ENCODE results near the gene ERGIC1. TPM values are rescaled to one million over a fixed set of nuclear protein-coding genes. Genes with fewer than 3 reads are reported as not detected.

ERGIC1 gene
- total and polyA plus RNA-seq, 10 of the 15 experiments (the other 5 are each of a cell fraction or from before 2014, with no cell fraction given) = 8.8 to 104 (median 76.3) TPM

DNA sequence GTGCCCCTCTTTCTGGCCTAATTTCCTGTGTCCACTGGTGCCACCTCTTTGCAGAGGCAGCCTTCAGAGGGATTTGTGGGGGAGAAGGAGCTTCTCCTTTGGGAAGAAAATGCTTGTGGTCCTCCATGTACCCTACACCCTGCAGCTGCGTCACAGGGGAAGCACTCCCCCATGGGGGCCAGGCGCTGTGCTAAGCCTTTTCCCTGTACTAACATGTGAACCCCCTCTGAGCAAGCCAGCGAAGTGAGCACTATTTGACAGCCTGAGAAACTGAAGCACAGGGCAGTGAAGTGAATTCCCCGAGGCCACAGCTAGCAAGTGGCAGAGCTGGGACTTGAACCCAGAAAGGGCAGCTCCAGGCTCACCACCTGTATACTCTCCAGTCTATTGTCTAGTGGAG is 32.3 kb downstream of the ERGIC1 start:
- DNase-seq (ENCODE audit: low read depth, low spot score) (no peak), ATAC-seq (no peak), FAIRE-seq (no peak)
- no peaks in the 10 kb centered on the region for H3K9me3 ChIP-seq (replicated peaks; ENCODE audit: control insufficient read depth, insufficient read depth, low read length)
- WGBS (ENCODE audit: insufficient coverage, insufficient replicate concordance, low lambda C conversion rate, missing lambda C conversion rate) = 100% methylated on average over 4 of the region's 4 CpGs
- peaks cover 0 to 4% of the 10 kb centered on the region in 2 experiments; a peak in 1 of 4 replicates for H3K36me3 ChIP-seq (ENCODE audit: control insufficient read depth in 2 of 2, insufficient read depth in 2 of 2, low read length in 1 of 2)
- no peak overlapping the region for H3K4me3 ChIP-seq
- no peak overlapping the region for H3K27ac ChIP-seq (ENCODE audit: control insufficient read depth, insufficient read depth)
- in situ Hi-C loops (cut with MboI) = no loop called here
- SMC1A ChIA-PET (ENCODE audit: uncharacterized antibody, unreplicated experiment) = no interaction called here
- RAD21 ChIA-PET (ENCODE audit: unreplicated experiment) = no interaction called here
- peaks cover 2% of the 10 kb centered on the region for H3K79me2 ChIP-seq (ENCODE audit: control insufficient read depth, insufficient read depth, low read length)
- H3K4me1 ChIP-seq (ENCODE audit: control insufficient read depth, insufficient read depth, low read length) = peaks cover 3% of the 10 kb centered on the region; the same call in 1 of the 2 replicates
- no TSS peak for BruUV-seq (replicated peaks)
- intact Hi-C loops (cut with micrococcal nuclease; ENCODE audit: unreplicated experiment) = no loop called here
- H3K4me2 ChIP-seq (ENCODE audit: control insufficient read depth, insufficient read depth) = no peak overlapping the region
- CTCF ChIA-PET = interaction anchor here (0.8 to 1.3 kb wide), 3 partner anchors 9 to 152 kb away, joined by 3 read pairs; partner anchors contain the start of gene DUSP1
- H3K27me3 ChIP-seq (replicated peaks in 1 of 2; ENCODE audit: control insufficient read depth in 2 of 2, insufficient read depth in 2 of 2, low read length in 1 of 2) = no peaks in the 10 kb centered on the region
- POLR2A ChIA-PET = interaction anchor here (1.0 kb wide), 1 partner anchor 16 kb away, joined by 4 read pairs; no protein-coding TSS in a partner anchor
- no peak overlapping the region for H3K9ac ChIP-seq (ENCODE audit: control insufficient read depth, insufficient read depth, low read length)
- no peak overlapping the region for H2AFZ ChIP-seq (ENCODE audit: control insufficient read depth, low read depth, low read length)
- H4K20me1 ChIP-seq (ENCODE audit: control insufficient read depth, insufficient read depth) = no peaks in the 10 kb centered on the region; the same call in 1 of the 2 replicates
- no peak for TF ChIP-seq SIN3A (IDR thresholded peaks at IDR 0.05; ENCODE audit: low read depth, low read length)
- TF ChIP-seq, protein P1, sequence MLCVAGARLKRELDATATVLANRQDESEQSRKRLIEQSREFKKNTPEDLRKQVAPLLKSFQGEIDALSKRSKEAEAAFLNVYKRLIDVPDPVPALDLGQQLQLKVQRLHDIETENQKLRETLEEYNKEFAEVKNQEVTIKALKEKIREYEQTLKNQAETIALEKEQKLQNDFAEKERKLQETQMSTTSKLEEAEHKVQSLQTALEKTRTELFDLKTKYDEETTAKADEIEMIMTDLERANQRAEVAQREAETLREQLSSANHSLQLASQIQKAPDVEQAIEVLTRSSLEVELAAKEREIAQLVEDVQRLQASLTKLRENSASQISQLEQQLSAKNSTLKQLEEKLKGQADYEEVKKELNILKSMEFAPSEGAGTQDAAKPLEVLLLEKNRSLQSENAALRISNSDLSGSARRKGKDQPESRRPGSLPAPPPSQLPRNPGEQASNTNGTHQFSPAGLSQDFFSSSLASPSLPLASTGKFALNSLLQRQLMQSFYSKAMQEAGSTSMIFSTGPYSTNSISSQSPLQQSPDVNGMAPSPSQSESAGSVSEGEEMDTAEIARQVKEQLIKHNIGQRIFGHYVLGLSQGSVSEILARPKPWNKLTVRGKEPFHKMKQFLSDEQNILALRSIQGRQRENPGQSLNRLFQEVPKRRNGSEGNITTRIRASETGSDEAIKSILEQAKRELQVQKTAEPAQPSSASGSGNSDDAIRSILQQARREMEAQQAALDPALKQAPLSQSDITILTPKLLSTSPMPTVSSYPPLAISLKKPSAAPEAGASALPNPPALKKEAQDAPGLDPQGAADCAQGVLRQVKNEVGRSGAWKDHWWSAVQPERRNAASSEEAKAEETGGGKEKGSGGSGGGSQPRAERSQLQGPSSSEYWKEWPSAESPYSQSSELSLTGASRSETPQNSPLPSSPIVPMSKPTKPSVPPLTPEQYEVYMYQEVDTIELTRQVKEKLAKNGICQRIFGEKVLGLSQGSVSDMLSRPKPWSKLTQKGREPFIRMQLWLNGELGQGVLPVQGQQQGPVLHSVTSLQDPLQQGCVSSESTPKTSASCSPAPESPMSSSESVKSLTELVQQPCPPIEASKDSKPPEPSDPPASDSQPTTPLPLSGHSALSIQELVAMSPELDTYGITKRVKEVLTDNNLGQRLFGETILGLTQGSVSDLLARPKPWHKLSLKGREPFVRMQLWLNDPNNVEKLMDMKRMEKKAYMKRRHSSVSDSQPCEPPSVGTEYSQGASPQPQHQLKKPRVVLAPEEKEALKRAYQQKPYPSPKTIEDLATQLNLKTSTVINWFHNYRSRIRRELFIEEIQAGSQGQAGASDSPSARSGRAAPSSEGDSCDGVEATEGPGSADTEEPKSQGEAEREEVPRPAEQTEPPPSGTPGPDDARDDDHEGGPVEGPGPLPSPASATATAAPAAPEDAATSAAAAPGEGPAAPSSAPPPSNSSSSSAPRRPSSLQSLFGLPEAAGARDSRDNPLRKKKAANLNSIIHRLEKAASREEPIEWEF (IDR thresholded peaks at IDR 0.05; ENCODE audit: insufficient replicate concordance, low read depth, low read length) = no peak
- no peak for TF ChIP-seq IRF4 (IDR thresholded peaks at IDR 0.05; ENCODE audit: low read depth, low read length)
- TF ChIP-seq SREBF2 (IDR thresholded peaks at IDR 0.05; ENCODE audit: low read length) = no peak
- no peak for TF ChIP-seq SMAD5 (IDR thresholded peaks at IDR 0.05; ENCODE audit: low read depth)
- no peak for TF ChIP-seq CBFB (IDR thresholded peaks at IDR 0.05; ENCODE audit: low read depth)
- TF ChIP-seq BCL11A (IDR thresholded peaks at IDR 0.05; ENCODE audit: low read depth, low read length) = no peak
- no peak for TF ChIP-seq RAD51 (IDR thresholded peaks at IDR 0.05)
- TF ChIP-seq, protein P2, sequence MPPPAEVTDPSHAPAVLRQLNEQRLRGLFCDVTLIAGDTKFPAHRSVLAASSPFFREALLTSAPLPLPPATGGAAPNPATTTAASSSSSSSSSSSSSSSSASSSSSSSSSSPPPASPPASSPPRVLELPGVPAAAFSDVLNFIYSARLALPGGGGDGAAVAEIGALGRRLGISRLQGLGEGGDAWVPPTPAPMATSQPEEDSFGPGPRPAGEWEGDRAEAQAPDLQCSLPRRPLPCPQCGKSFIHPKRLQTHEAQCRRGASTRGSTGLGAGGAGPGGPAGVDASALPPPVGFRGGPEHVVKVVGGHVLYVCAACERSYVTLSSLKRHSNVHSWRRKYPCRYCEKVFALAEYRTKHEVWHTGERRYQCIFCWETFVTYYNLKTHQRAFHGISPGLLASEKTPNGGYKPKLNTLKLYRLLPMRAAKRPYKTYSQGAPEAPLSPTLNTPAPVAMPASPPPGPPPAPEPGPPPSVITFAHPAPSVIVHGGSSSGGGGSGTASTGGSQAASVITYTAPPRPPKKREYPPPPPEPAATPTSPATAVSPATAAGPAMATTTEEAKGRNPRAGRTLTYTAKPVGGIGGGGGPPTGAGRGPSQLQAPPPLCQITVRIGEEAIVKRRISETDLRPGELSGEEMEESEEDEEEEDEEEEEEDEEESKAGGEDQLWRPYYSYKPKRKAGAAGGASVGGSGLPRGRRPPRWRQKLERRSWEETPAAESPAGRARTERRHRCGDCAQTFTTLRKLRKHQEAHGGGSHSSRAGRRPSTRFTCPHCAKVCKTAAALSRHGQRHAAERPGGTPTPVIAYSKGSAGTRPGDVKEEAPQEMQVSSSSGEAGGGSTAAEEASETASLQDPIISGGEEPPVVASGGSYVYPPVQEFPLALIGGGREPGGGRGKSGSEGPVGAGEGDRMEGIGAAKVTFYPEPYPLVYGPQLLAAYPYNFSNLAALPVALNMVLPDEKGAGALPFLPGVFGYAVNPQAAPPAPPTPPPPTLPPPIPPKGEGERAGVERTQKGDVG (CRISPR knock-in tag; IDR thresholded peaks at IDR 0.05) = no peak
- TF ChIP-seq HDGF (IDR thresholded peaks at IDR 0.05) = no peak
- no peak for TF ChIP-seq MEF2A (IDR thresholded peaks at IDR 0.05; ENCODE audit: insufficient read depth, low read depth, low read length)
- TF ChIP-seq MEF2B (IDR thresholded peaks at IDR 0.05; ENCODE audit: partially characterized antibody, poor library complexity, severe bottlenecking) = no peak
- TF ChIP-seq ASH2L (IDR thresholded peaks at IDR 0.05; ENCODE audit: borderline replicate concordance, low read depth) = no peak
- no peak for TF ChIP-seq BMI1 (IDR thresholded peaks at IDR 0.05; ENCODE audit: borderline replicate concordance)
- TF ChIP-seq RFX5 (IDR thresholded peaks at IDR 0.05; ENCODE audit: low read depth, low read length) = no peak
- TF ChIP-seq, protein P3, sequence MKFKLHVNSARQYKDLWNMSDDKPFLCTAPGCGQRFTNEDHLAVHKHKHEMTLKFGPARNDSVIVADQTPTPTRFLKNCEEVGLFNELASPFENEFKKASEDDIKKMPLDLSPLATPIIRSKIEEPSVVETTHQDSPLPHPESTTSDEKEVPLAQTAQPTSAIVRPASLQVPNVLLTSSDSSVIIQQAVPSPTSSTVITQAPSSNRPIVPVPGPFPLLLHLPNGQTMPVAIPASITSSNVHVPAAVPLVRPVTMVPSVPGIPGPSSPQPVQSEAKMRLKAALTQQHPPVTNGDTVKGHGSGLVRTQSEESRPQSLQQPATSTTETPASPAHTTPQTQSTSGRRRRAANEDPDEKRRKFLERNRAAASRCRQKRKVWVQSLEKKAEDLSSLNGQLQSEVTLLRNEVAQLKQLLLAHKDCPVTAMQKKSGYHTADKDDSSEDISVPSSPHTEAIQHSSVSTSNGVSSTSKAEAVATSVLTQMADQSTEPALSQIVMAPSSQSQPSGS (IDR thresholded peaks at IDR 0.05; ENCODE audit: low read length) = no peak
